SJSA1 (cell line): ENCODE data around the gene RUFY1. TPM values are rescaled to one million over a fixed set of nuclear protein-coding genes. Genes with fewer than 3 reads are reported as not detected.
"Not testable (repeated sequence)": the region's sequence is repeated elsewhere in the genome, so short reads cannot be mapped to it uniquely, and the experiment has no call there.

ENCODE experiments used
- DNase-seq, 2 experiments: peaks; one replicate each; pipeline ENCODE4 v3.0.0-alpha.2; 2015 to 2020; ENCODE audit warnings: low spot score in 2 of 2, low read depth in 1 of 2
- H3K27ac ChIP-seq: fragments of 250-450 bp; sonication (Bioruptor Pico); 2 replicates; pipeline ENCODE4 v1.5.1; 2020; ENCODE audit warnings: mild to moderate bottlenecking, moderate library complexity
- H3K27me3 ChIP-seq: fragments of 250-450 bp; sonication (Bioruptor Pico); replicated peaks from 2 replicates; pipeline ENCODE4 v1.5.1; 2020; ENCODE audit warnings: mild to moderate bottlenecking, moderate library complexity
- H3K36me3 ChIP-seq: fragments of 250-450 bp; sonication (Bioruptor Pico); 2 replicates; pipeline ENCODE4 v1.5.1; 2020; ENCODE audit warnings: mild to moderate bottlenecking
- H3K4me1 ChIP-seq: fragments of 250-450 bp; sonication (Bioruptor Pico); replicated peaks from 2 replicates; pipeline ENCODE4 v1.6.1; 2021; ENCODE audit warnings: mild to moderate bottlenecking
- H3K4me3 ChIP-seq: fragments of 250-450 bp; sonication (Bioruptor Pico); 2 replicates; pipeline ENCODE4 v1.5.1; 2020; ENCODE audit warnings: mild to moderate bottlenecking
- H3K9me3 ChIP-seq: fragments of 250-450 bp; sonication (Bioruptor Pico); replicated peaks from 2 replicates; pipeline ENCODE4 v1.5.1; 2020; ENCODE audit warnings: mild to moderate bottlenecking
- total RNA-seq: library from RNA; depleted of rRNA; stranded (reverse); fragments of >200 nt; shearing (Covaris generic); gene quantifications from 2 replicates; pipeline ENCODE4 v1.2.3, GENCODE V29; 2014; rRNA removed

RUFY1 gene, protein sequence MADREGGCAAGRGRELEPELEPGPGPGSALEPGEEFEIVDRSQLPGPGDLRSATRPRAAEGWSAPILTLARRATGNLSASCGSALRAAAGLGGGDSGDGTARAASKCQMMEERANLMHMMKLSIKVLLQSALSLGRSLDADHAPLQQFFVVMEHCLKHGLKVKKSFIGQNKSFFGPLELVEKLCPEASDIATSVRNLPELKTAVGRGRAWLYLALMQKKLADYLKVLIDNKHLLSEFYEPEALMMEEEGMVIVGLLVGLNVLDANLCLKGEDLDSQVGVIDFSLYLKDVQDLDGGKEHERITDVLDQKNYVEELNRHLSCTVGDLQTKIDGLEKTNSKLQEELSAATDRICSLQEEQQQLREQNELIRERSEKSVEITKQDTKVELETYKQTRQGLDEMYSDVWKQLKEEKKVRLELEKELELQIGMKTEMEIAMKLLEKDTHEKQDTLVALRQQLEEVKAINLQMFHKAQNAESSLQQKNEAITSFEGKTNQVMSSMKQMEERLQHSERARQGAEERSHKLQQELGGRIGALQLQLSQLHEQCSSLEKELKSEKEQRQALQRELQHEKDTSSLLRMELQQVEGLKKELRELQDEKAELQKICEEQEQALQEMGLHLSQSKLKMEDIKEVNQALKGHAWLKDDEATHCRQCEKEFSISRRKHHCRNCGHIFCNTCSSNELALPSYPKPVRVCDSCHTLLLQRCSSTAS
- 38.4 and 41.9 TPM in 2 replicates for total RNA-seq

GRCh38 chr5:179550511-179551342 lies at the start of gene RUFY1:
Gene RUFY1, plus strand, starts transcription at chr5:179550554. Its CDS starts 16 bp downstream, at chr5:179550570.
- Histone ChIP-seq H3K4me1 (peaks cover 24% of the 10 kb centered on the region), H3K27me3 (no peaks in the 10 kb centered on the region), H3K9me3 (peaks cover 3% of the 10 kb centered on the region; the same call in 1 of the 2 replicates), H3K36me3 (peaks cover 7% of the 10 kb centered on the region), H3K27ac (peak within 1 kb of the TSS; percentile 74), H3K4me3 (peak within 1 kb of the TSS; percentile 100)
- peak; percentile 84 to 88 for DNase-seq

DNA sequence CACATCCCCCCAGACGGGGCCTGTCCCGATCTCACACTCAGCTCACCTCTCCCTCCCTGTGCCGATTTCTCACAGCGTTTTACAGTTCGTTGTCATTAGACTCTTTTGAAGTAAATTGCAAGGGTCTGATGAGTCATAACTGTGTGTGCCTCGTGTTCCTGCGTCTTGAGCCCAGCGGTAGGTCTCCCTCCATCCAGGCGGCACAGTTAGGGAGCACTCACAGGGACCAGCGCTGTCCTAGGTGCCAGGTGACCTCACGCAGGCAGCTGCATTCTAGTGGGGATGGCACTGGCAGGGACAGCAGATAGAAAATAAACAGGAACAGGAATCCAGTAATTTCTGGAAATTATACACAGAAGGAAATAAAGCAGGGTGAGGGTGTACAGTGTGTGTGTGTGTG lies 48.4 kb upstream of the RUFY1 start:
- not testable (repeated sequence) for H3K36me3 ChIP-seq, H3K9me3 ChIP-seq, H3K4me1 ChIP-seq, H3K27ac ChIP-seq, DNase-seq, H3K4me3 ChIP-seq, H3K27me3 ChIP-seq

DNA sequence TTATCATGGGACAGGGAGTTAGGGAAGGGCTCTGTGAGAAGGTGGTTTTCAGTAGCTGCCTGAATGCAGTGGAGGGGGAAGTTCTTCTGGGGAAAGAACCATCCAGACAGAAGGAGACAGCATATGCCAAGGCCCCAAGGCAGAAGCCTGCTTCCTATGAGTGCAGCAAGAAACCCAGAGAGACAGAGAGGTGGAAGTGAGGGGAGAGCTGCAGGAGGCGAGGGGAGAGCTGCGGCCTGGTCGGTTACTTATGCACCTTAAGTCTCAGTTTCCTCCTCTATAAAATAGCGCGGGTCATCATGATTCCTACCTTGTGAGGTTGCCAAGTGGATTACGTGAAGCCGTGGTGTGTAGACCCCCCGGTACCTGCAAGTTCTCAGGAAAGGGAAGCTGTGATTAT lies 47.9 kb upstream of the RUFY1 start:
- H3K36me3 ChIP-seq, H3K4me1 ChIP-seq, H3K4me3 ChIP-seq, H3K27ac ChIP-seq, DNase-seq, H3K9me3 ChIP-seq, H3K27me3 ChIP-seq: not testable (repeated sequence)

DNA sequence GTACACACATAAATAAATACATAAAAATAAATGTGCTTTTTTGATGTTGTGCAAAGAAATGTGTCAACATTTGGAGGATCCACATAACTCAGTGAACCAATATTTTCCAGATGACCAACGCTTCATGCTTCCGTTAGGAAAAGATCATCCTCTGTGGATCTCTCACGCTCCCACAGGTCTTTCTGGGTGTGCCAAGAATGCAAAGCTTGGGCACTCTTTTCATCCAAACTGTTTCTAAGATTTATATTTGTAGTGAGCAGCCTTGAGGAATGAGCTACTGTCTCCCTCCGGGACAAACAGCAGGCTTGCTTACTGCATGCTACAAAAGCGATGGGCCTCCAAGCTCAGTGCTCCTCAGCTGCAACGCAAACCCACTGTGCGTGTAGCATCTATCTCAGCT lies 46.2 kb upstream of the RUFY1 start:
- Histone ChIP-seq H3K9me3 (no peaks in the 10 kb centered on the region), H3K27ac (no peak overlapping the region), H3K36me3 (no peaks in the 10 kb centered on the region), H3K4me1 (no peaks in the 10 kb centered on the region), H3K4me3 (no peak overlapping the region), H3K27me3 (no peaks in the 10 kb centered on the region)
- no peak for DNase-seq

DNA sequence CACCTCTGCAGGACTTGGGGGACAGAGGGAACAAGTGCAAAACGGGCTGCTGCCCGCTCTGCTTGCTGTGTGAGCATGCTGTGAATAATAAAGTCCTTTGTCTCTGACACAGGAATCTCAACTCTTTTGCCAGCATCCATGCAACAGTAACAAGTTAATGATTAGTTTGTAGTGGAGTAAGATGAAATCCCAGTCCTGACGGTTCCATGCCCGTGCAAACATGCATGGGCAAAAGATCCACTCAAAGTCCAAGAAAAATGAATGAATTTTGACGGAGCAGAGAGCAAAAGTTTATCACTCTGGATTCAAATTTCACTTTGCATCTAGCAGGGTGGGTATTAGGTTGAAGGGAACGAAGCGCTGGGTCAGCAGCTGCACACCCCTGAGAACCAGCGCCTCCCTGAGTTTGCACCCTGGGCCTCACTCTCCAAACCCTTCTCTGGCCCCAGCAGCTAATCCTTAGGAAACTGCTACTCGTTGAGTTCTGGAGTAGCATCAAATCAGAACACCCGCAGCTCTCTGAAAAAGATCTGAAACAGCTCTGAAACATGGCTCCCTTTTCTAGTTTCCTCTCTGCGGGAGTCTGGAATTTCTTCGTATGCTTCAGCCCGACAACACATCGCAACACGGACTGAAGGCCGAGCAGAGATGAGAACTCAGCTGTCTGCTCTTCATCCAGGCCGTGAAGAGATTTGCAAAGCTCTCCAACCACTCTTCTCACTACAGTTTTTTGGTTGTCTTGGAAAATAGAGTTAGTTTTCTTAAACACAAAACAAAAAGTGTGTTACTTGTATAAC lies 45.6 kb upstream of the RUFY1 start:
- 0 out of 2 replicates have a peak, but pooled peaks cover 2% of the 10 kb centered on the region for H3K27me3 ChIP-seq
- no peak for DNase-seq
- no peaks in the 10 kb centered on the region for H3K4me1 ChIP-seq
- no peak overlapping the region for H3K4me3 ChIP-seq
- no peaks in the 10 kb centered on the region for H3K36me3 ChIP-seq
- H3K9me3 ChIP-seq = no peaks in the 10 kb centered on the region
- no peak overlapping the region for H3K27ac ChIP-seq

DNA sequence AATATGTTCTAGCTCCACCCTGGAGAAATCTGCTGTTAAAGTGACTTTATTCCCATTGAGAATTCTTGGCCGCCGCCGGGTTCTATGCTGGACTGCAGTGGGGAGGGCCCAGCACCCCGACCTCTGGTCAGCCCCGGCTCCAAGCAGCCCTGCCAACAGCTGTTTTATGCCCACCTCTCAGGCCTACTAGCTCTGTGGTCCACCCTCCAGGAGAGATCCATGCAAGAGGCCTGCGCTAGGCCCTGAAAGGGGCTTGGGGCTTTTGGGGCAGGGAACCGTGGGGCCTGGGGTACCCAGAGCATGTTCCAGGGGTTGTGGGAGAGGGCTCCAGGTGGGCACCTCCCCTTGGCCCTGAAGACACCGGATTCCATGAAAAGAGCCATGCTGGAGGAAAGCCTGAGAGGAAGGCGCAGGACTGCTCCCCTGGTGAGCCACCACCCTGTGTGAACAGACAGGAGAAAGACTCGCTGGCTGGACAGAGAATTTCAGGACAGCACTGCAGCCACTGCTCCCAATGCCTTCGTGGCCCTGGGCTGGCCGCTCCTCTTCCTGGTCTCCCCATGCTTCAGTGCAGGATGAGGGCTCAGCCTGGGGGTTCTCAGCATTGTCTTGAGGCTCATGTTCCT lies 44.6 kb upstream of the RUFY1 start:
- no peak overlapping the region for H3K4me3 ChIP-seq
- no peaks in the 10 kb centered on the region for H3K36me3 ChIP-seq
- H3K9me3 ChIP-seq = no peaks in the 10 kb centered on the region
- no peak for DNase-seq
- 0 out of 2 replicates have a peak, but pooled peaks cover 5% of the 10 kb centered on the region for H3K27me3 ChIP-seq
- H3K4me1 ChIP-seq = no peaks in the 10 kb centered on the region
- H3K27ac ChIP-seq = no peak overlapping the region

- Histone ChIP-seq H3K4me1 (no peaks in the 10 kb centered on the region), H3K36me3 (no peaks in the 10 kb centered on the region), H3K27ac (no peak overlapping the region), H3K27me3 (0 out of 2 replicates have a peak, but pooled peaks cover 8% of the 10 kb centered on the region), H3K9me3 (no peaks in the 10 kb centered on the region), H3K4me3 (no peak overlapping the region)
- no peak for DNase-seq
These were observed 41.1 kb upstream of the RUFY1 start for GRCh38 chr5:179509239-179509638.

DNA sequence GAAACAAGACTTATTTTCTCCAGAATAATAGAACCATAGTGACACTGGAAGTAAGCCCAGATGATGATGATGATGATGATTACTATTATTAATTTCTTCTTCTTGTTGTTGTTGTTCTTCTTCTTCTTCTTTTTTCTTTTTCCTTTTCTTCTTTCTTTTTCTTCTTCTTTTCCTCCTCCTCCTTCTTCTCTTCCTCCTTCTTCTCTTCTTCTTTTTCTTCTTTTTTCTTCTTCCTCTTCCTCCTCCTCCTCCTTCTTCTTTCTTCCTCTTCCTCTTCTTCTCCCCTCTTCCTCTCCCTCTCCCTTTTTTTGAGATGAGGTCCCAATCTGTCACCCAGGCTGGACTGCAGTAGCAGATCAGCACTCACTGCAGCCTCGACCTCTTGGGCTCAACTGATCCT lies 40.5 kb upstream of the RUFY1 start:
- Histone ChIP-seq H3K4me3 (no peak overlapping the region), H3K4me1 (no peaks in the 10 kb centered on the region), H3K9me3 (no peaks in the 10 kb centered on the region), H3K27me3 (0 out of 2 replicates have a peak, but pooled peaks cover 8% of the 10 kb centered on the region), H3K27ac (no peak overlapping the region), H3K36me3 (no peaks in the 10 kb centered on the region)
- no peak for DNase-seq

DNA sequence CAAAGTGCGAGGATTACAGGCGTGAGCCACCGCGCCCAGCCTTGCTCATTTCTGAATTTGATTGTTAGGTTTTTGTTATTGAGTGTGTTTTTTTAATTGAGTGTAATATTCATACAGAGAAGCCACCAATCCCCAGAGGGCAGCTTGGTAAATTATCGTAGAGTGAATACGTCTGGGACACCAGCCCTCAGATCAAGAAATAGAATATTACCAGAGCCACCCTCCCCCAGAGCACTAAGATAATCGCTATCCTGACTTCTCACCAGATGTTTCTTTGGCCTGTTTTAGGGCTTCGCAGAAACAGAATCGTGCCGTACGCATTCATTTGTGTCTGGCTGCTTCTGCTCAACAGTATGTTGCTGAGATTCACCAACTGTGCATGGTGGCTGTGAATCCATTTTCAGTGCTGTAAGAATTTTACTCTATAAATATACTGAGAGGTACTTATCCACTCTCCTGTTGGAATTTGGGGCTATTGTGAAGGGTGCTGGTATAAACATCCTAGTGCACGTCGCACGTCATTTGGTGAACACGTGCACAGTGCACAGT lies 37.8 kb upstream of the RUFY1 start:
- Histone ChIP-seq H3K36me3 (no peaks in the 10 kb centered on the region), H3K4me3 (no peak overlapping the region), H3K9me3 (no peaks in the 10 kb centered on the region), H3K27ac (no peak overlapping the region), H3K4me1 (no peaks in the 10 kb centered on the region), H3K27me3 (0 out of 2 replicates have a peak, but pooled peaks cover 8% of the 10 kb centered on the region)
- no peak for DNase-seq

GRCh38 chr5:179515501-179515900 lies 34.9 kb upstream of the RUFY1 start:
- not testable (repeated sequence) for H3K27ac ChIP-seq, H3K4me3 ChIP-seq, H3K36me3 ChIP-seq, H3K4me1 ChIP-seq, H3K9me3 ChIP-seq, H3K27me3 ChIP-seq, DNase-seq

DNA sequence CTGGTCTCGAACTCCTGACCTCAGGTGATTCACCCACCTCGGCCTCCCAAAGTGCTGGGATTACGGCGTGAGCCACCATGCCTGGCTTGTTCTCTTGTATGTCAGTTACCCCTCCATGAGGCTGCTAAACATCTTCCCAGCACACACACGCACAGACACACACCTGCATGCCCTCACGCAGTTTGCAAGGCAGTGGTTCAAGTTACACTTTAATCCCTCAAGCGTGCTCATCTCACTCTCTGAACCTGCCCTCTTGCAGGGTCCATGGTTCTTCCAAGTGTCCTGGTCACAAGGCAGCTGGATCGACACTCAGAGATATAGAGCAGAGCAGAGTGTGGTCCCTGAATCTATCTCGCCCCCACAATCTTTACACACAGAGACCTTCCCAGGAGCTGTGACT lies 34.1 kb upstream of the RUFY1 start:
- DNase-seq = no peak
- no peaks in the 10 kb centered on the region for H3K4me1 ChIP-seq
- H3K9me3 ChIP-seq = no peaks in the 10 kb centered on the region
- no peak overlapping the region for H3K27ac ChIP-seq
- H3K27me3 ChIP-seq = peaks cover 6% of the 10 kb centered on the region; the same call in 1 of the 2 replicates
- no peaks in the 10 kb centered on the region for H3K36me3 ChIP-seq
- no peak overlapping the region for H3K4me3 ChIP-seq

- H3K36me3 ChIP-seq, DNase-seq, H3K27ac ChIP-seq, H3K27me3 ChIP-seq, H3K4me3 ChIP-seq, H3K9me3 ChIP-seq, H3K4me1 ChIP-seq: not testable (repeated sequence)
These were observed 32.6 kb upstream of the RUFY1 start for GRCh38 chr5:179517746-179518145.
